NCI-H510A treated with DMSO at 0.1 percent for 48 hours (cell line): ENCODE results near the gene UGGT2.
"Not testable (repeated sequence)": the region's sequence is repeated elsewhere in the genome, so short reads cannot be mapped to it uniquely, and the experiment has no call there.

ENCODE experiments used
- DNase-seq: peaks from one replicate; lab custom pipeline; 2025; lab: John Stamatoyannopoulos, UW

The UGGT2 gene

GRCh38 chr13:95898256-95898655 lies 154.9 kb downstream of the UGGT2 start:
- DNase-seq = no peak

- DNase-seq = no peak
Measured at GRCh38 chr13:95896301-95896700, 156.9 kb downstream of the UGGT2 start.

GRCh38 chr13:95893861-95894260 lies 159.3 kb downstream of the UGGT2 start:
- no peak for DNase-seq

GRCh38 chr13:95882121-95882520 lies 171.1 kb downstream of the UGGT2 start:
- no peak for DNase-seq

GRCh38 chr13:95880331-95880730 lies 172.9 kb downstream of the UGGT2 start:
- DNase-seq = no peak

- no peak for DNase-seq
Measured at GRCh38 chr13:95874286-95874685, 178.9 kb downstream of the UGGT2 start.

GRCh38 chr13:95870421-95870820 lies 182.8 kb downstream of the UGGT2 start:
- no peak for DNase-seq

GRCh38 chr13:95865080-95865615 lies 188.1 kb downstream of the UGGT2 start:
- DNase-seq = no peak

GRCh38 chr13:95862408-95862807 lies 190.8 kb downstream of the UGGT2 start:
- DNase-seq = no peak

GRCh38 chr13:95861296-95861695 lies 191.9 kb downstream of the UGGT2 start:
- no peak for DNase-seq

GRCh38 chr13:95858286-95859075 lies 194.7 kb downstream of the UGGT2 start:
- DNase-seq = no peak

- DNase-seq = not testable (repeated sequence)
Measured at GRCh38 chr13:95845656-95846055, 207.5 kb downstream of the UGGT2 start.

- DNase-seq = no peak
Measured at GRCh38 chr13:95842898-95843297, 210.3 kb downstream of the UGGT2 start.

GRCh38 chr13:95841894-95842293 lies 211.3 kb downstream of the UGGT2 start:
- no peak for DNase-seq

GRCh38 chr13:95834134-95834765 lies 219.0 kb downstream of the UGGT2 start:
- peak; percentile 66 for DNase-seq

- no peak for DNase-seq
Measured at GRCh38 chr13:95833719-95834118, 219.5 kb downstream of the UGGT2 start.

GRCh38 chr13:95833126-95833525 lies 220.1 kb downstream of the UGGT2 start:
- DNase-seq = no peak

GRCh38 chr13:95822303-95822702 lies 230.9 kb downstream of the UGGT2 start:
- no peak for DNase-seq

GRCh38 chr13:95814495-95814894 lies 238.7 kb downstream of the UGGT2 start:
- no peak for DNase-seq

GRCh38 chr13:95813139-95813538 lies 240.1 kb downstream of the UGGT2 start:
- DNase-seq = no peak

GRCh38 chr13:95809429-95809828 lies 243.8 kb downstream of the UGGT2 start:
- no peak for DNase-seq

GRCh38 chr13:95805921-95806320 lies 247.3 kb downstream of the UGGT2 start:
- DNase-seq = no peak

- DNase-seq = no peak
Measured at GRCh38 chr13:95801825-95802224, 251.4 kb downstream of the UGGT2 start.
